Panc1 (cell line): ENCODE measurements around the gene PRKCA. TPM values are rescaled to one million over a fixed set of nuclear protein-coding genes. Genes with fewer than 3 reads are reported as not detected.

Experiments used
- ATAC-seq: fragments of 200-7000 bp; cut with Tn5 transposase; 2 replicates; pipeline ENCODE4 v1.9.1; 2020; ENCODE audit warnings: mild to moderate bottlenecking, moderate library complexity
- BruUV-seq: library from RNA; stranded (reverse); fragments of 400-500 nt; replicated peaks from 2 replicates; lab custom pipeline; 2021; lab: Mats Ljungman, UMichigan
- CTCF ChIA-PET: fragments of 300-600 bp; sonication (Branson Sonifier 250); formaldehyde crosslinking; loops from one replicate; lab custom pipeline; 2022; ENCODE audit warnings: antibody characterized with exemption; lab: Charles Lee
- POLR2A ChIA-PET: fragments of 300-600 bp; sonication (Branson Sonifier 250); formaldehyde crosslinking; loops from one replicate; lab custom pipeline; 2022; ENCODE audit warnings: antibody characterized with exemption; lab: Charles Lee
- DNase-seq: peaks from one replicate; pipeline ENCODE4 v3.0.0-alpha.2; 2010; ENCODE audit warnings: low read depth, low spot score
- H3K27ac ChIP-seq: 2 replicates; pipeline ENCODE4 v1.5.1; 2011; ENCODE audit warnings: mild to moderate bottlenecking, low read length, inconsistent platforms
- H3K27me3 ChIP-seq: fragments of 200-500 bp; sonication (Bioruptor generic); 2 replicates; pipeline ENCODE4 v1.6.0; 2014; ENCODE audit warnings: low read length, inconsistent platforms; ENCODE audit not compliant: control insufficient read depth, insufficient read depth
- H3K36me3 ChIP-seq: fragments of 200-500 bp; sonication (Bioruptor generic); 2 replicates; pipeline ENCODE4 v1.5.1; 2014; ENCODE audit warnings: inconsistent platforms, mild to moderate bottlenecking, low read length, moderate library complexity; ENCODE audit not compliant: control insufficient read depth, insufficient read depth
- H3K4me1 ChIP-seq: 2 replicates; pipeline ENCODE4 v1.5.1; 2011; ENCODE audit warnings: inconsistent platforms, mild to moderate bottlenecking, low read length, moderate library complexity; ENCODE audit not compliant: control insufficient read depth, insufficient read depth
- H3K4me3 ChIP-seq, 2 experiments: 2 replicates each; pipeline ENCODE4 v1.5.1; 2011 to 2012; ENCODE audit warnings: low read depth in 2 of 2, low read length in 2 of 2, mild to moderate bottlenecking in 2 of 2, inconsistent platforms in 1 of 2, moderate library complexity in 1 of 2
- H3K9me3 ChIP-seq: fragments of 200-500 bp; sonication (Bioruptor generic); 2 replicates; pipeline ENCODE4 v1.5.1; 2014; ENCODE audit warnings: low read depth, mild to moderate bottlenecking, inconsistent platforms, low read length, moderate library complexity; ENCODE audit not compliant: control insufficient read depth, insufficient read depth
- POLR2AphosphoS5 ChIP-seq: IDR thresholded peaks from 2 replicates; pipeline ENCODE4 v1.6.1; 2012; ENCODE audit warnings: mild to moderate bottlenecking, low read depth, low read length, moderate library complexity
- SIN3A ChIP-seq: IDR thresholded peaks from 2 replicates; pipeline ENCODE4 v1.6.1; 2012; ENCODE audit warnings: low read depth, mild to moderate bottlenecking, low read length, moderate library complexity, borderline replicate concordance; ENCODE audit not compliant: insufficient read depth
- TCF7L2 ChIP-seq: IDR thresholded peaks from 2 replicates; pipeline ENCODE4 v1.6.1; 2011; ENCODE audit warnings: mild to moderate bottlenecking, low read depth, low read length, inconsistent platforms
- in situ Hi-C: cut with HindIII; loops from 2 replicates; pipeline ENCODE4 v1.10.0; 2016; ENCODE audit warnings: low sequenced_read_pairs, low pct_unique_long_range_greater_than_20kb
- intact Hi-C: fragments of 100-400 bp; cut with micrococcal nuclease; formaldehyde crosslinking; loops from one replicate; pipeline ENCODE4 v1.10.0; 2022; ENCODE audit not compliant: unreplicated experiment
- total RNA-seq: library from RNA; stranded (reverse); gene quantifications from one replicate; pipeline ENCODE4 v1.2.1, GENCODE V29; 2021; ENCODE audit not compliant: unreplicated experiment
- TF ChIP-seq, protein P1 (sequence below): fragments of 450-650 bp; IDR thresholded peaks from 2 replicates; pipeline ENCODE4 v1.5.1; 2017; ENCODE audit warnings: mild to moderate bottlenecking
- TF ChIP-seq, protein P2 (sequence below), 2 experiments: IDR thresholded peaks; 2 replicates each; pipeline ENCODE4 v1.6.1; 2011 to 2012; ENCODE audit warnings: low read depth in 2 of 2, control low read depth in 1 of 2, low read length in 1 of 2, mild to moderate bottlenecking in 1 of 2, moderate library complexity in 1 of 2; ENCODE audit not compliant: insufficient read depth in 1 of 2

Gene PRKCA
- total RNA-seq, 1 experiment from 2014 or later, result 53.0 TPM

DNA sequence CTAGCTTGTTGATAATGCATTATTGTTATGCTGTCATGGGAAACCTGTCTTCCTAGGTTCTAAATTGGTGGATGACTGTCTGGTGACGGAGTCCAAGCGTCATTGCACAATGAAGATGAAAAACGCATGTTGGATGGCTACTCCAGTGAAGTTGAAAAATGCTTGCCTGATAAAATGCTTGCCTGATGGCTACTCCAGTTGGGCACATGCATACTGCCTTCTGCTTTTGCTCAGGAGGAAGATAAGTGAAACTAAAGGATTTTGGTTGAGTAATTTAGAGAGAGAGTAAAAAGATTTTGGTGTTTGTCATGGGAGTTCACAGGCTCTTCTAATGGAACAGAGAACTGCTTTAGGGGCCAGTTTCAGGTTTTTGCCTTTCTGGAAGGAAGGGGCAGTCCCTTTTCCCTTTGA lies 118.6 kb downstream of the PRKCA start:
- intact Hi-C loops (no loop called here), in situ Hi-C loops (no loop called here)
- Histone ChIP-seq H3K27me3 (no peaks in the 10 kb centered on the region), H3K27ac (no peak overlapping the region), H3K4me1 (peaks cover 5% of the 10 kb centered on the region), H3K9me3 (no peaks in the 10 kb centered on the region), H3K4me3 (no peak overlapping the region), H3K36me3 (no peaks in the 10 kb centered on the region)
- BruUV-seq, result no TSS peak
- no peak for ATAC-seq
- CTCF ChIA-PET, result interaction anchor here (0.7 kb wide), 1 partner anchor 173 kb away, joined by 4 read pairs; no protein-coding TSS in a partner anchor
- DNase-seq, result no peak
- POLR2A ChIA-PET, result no interaction called here
- TF ChIP-seq, protein P1, sequence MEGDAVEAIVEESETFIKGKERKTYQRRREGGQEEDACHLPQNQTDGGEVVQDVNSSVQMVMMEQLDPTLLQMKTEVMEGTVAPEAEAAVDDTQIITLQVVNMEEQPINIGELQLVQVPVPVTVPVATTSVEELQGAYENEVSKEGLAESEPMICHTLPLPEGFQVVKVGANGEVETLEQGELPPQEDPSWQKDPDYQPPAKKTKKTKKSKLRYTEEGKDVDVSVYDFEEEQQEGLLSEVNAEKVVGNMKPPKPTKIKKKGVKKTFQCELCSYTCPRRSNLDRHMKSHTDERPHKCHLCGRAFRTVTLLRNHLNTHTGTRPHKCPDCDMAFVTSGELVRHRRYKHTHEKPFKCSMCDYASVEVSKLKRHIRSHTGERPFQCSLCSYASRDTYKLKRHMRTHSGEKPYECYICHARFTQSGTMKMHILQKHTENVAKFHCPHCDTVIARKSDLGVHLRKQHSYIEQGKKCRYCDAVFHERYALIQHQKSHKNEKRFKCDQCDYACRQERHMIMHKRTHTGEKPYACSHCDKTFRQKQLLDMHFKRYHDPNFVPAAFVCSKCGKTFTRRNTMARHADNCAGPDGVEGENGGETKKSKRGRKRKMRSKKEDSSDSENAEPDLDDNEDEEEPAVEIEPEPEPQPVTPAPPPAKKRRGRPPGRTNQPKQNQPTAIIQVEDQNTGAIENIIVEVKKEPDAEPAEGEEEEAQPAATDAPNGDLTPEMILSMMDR, result no peak
- TF ChIP-seq SIN3A (no peak), POLR2AphosphoS5 (no peak), TCF7L2 (no peak)
- TF ChIP-seq, protein P2, sequence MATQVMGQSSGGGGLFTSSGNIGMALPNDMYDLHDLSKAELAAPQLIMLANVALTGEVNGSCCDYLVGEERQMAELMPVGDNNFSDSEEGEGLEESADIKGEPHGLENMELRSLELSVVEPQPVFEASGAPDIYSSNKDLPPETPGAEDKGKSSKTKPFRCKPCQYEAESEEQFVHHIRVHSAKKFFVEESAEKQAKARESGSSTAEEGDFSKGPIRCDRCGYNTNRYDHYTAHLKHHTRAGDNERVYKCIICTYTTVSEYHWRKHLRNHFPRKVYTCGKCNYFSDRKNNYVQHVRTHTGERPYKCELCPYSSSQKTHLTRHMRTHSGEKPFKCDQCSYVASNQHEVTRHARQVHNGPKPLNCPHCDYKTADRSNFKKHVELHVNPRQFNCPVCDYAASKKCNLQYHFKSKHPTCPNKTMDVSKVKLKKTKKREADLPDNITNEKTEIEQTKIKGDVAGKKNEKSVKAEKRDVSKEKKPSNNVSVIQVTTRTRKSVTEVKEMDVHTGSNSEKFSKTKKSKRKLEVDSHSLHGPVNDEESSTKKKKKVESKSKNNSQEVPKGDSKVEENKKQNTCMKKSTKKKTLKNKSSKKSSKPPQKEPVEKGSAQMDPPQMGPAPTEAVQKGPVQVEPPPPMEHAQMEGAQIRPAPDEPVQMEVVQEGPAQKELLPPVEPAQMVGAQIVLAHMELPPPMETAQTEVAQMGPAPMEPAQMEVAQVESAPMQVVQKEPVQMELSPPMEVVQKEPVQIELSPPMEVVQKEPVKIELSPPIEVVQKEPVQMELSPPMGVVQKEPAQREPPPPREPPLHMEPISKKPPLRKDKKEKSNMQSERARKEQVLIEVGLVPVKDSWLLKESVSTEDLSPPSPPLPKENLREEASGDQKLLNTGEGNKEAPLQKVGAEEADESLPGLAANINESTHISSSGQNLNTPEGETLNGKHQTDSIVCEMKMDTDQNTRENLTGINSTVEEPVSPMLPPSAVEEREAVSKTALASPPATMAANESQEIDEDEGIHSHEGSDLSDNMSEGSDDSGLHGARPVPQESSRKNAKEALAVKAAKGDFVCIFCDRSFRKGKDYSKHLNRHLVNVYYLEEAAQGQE (IDR thresholded peaks at IDR 0.05; ENCODE audit: insufficient read depth in 1 of 2, low read depth in 2 of 2, low read length in 1 of 2), result no peak

DNA sequence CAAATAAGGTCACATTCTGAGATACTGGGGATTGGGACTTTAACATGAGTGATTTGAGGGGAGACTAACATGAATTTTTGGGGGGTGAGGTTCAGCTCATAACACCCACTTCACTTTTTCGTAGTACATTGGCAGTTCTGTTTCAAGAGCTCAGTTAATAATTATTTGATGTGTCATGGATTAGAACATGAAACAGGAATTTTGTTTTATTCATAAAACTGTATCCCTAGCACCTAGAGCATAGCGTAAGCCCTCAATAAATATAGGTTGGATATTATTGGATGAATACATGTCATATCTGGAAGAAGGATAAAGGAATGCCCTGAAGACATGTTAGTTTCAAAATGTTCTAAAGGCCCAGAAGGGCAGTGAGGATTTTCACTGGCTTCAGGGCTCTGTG lies 119.8 kb downstream of the PRKCA start:
- BruUV-seq, result no TSS peak
- Histone ChIP-seq H3K27ac (no peak overlapping the region; the same call in 1 of the 2 replicates), H3K27me3 (no peaks in the 10 kb centered on the region), H3K4me1 (peaks cover 5% of the 10 kb centered on the region), H3K9me3 (no peaks in the 10 kb centered on the region), H3K36me3 (no peaks in the 10 kb centered on the region), H3K4me3 (no peak overlapping the region)
- in situ Hi-C loops, result no loop called here
- TF ChIP-seq, protein P2 (IDR thresholded peaks at IDR 0.05; ENCODE audit: insufficient read depth in 1 of 2, low read depth in 2 of 2, low read length in 1 of 2), result no peak
- TF ChIP-seq, protein P1, result no peak
- no peak for TF ChIP-seq TCF7L2
- TF ChIP-seq POLR2AphosphoS5, result no peak
- TF ChIP-seq SIN3A, result no peak
- DNase-seq (no peak), ATAC-seq (no peak)
- ChIA-PET POLR2A (no interaction called here), CTCF (no interaction called here)
- intact Hi-C loops, result no loop called here
